Posterior cingulate gyrus (tissue), 11 donors: ENCODE results near the gene CTNNB1.

ENCODE experiments used
- DNase-seq, 10 donors: peaks; one replicate each; pipeline versions ENCODE4 v3.0.0 to v3.0.0-alpha.2; 2020 to 2021; ENCODE audit warnings: mixed read lengths in 3 of 10
- intact Hi-C: fragments of 100-400 bp; cut with DNase I; formaldehyde crosslinking; loops from one replicate; pipeline ENCODE4 v1.15.1; 2023

Gene CTNNB1

GRCh38 chr3:41190509-41191284 lies 8.6 kb upstream of the CTNNB1 start:
- intact Hi-C loops = no loop called here
- no peak for DNase-seq

- no peak for DNase-seq
- intact Hi-C loops = no loop called here
Observed at GRCh38 chr3:41192885-41193284, 6.4 kb upstream of the CTNNB1 start.

GRCh38 chr3:41193794-41194539 lies 5.3 kb upstream of the CTNNB1 start:
- no peak for DNase-seq
- intact Hi-C loops = no loop called here

GRCh38 chr3:41194701-41195100 lies 4.6 kb upstream of the CTNNB1 start:
- DNase-seq = no peak
- intact Hi-C loops = no loop called here

GRCh38 chr3:41195946-41196345 lies 3.4 kb upstream of the CTNNB1 start:
- intact Hi-C loops = no loop called here
- no peak for DNase-seq

GRCh38 chr3:41196499-41197410 lies 2.5 kb upstream of the CTNNB1 start:
- no peak for DNase-seq
- intact Hi-C loops = no loop called here

- DNase-seq = no peak
- intact Hi-C loops = no loop called here
Observed at GRCh38 chr3:41198046-41198445, 1.3 kb upstream of the CTNNB1 start.

GRCh38 chr3:41198526-41198925 lies 779 bp upstream of the CTNNB1 start:
- intact Hi-C loops = no loop called here
- DNase-seq = peak; percentile 13 to 85 (median 32)

- intact Hi-C loops = loop anchor here (5.0 kb wide), 1 partner anchor 618 kb away; no protein-coding TSS in a partner anchor
- DNase-seq = peak in 5 of 10 donors; percentile 8 to 63 (median 14)
Observed at GRCh38 chr3:41199866-41200668, 762 bp downstream of the CTNNB1 start.

- DNase-seq = no peak
- intact Hi-C loops = loop anchor here (5.0 kb wide), 1 partner anchor 618 kb away; no protein-coding TSS in a partner anchor
Observed at GRCh38 chr3:41200669-41201021, 1.3 kb downstream of the CTNNB1 start.

- intact Hi-C loops = loop anchor here (5.0 kb wide), 1 partner anchor 620 kb away; no protein-coding TSS in a partner anchor
- DNase-seq = no peak
Observed at GRCh38 chr3:41202075-41202833, 2.9 kb downstream of the CTNNB1 start.

- DNase-seq = no peak
- intact Hi-C loops = loop anchor here (5.0 kb wide), 1 partner anchor 621 kb away; no protein-coding TSS in a partner anchor
Observed at GRCh38 chr3:41202834-41203345, 3.6 kb downstream of the CTNNB1 start.

- DNase-seq = no peak
- intact Hi-C loops = loop anchor here (5.0 kb wide), 1 partner anchor 622 kb away; no protein-coding TSS in a partner anchor
Observed at GRCh38 chr3:41204369-41204768, 5.1 kb downstream of the CTNNB1 start.

- intact Hi-C loops = no loop called here
- no peak for DNase-seq
Observed at GRCh38 chr3:41205591-41205990, 6.3 kb downstream of the CTNNB1 start.

GRCh38 chr3:41207355-41207754 lies 8.1 kb downstream of the CTNNB1 start:
- intact Hi-C loops = no loop called here
- DNase-seq = no peak

GRCh38 chr3:41208507-41209220 lies 9.4 kb downstream of the CTNNB1 start:
- DNase-seq = no peak
- intact Hi-C loops = no loop called here

GRCh38 chr3:41209646-41210045 lies 10.3 kb downstream of the CTNNB1 start:
- intact Hi-C loops = no loop called here
- no peak for DNase-seq

- no peak for DNase-seq
Observed at GRCh38 chr3:41210966-41211365, 11.7 kb downstream of the CTNNB1 start.

More at GRCh38 chr3:41210966-41211365, 11.7 kb downstream of the CTNNB1 start:
- intact Hi-C loops = no loop called here
